ENCODE data around the gene SPEG. TPM values are rescaled to one million over a fixed set of nuclear protein-coding genes. Genes with fewer than 3 reads are reported as not detected.

The SPEG gene
- total RNA-seq, 6 donors from 2014 or later, result 2.3 to 8.9 (median 4.9) TPM

DNA sequence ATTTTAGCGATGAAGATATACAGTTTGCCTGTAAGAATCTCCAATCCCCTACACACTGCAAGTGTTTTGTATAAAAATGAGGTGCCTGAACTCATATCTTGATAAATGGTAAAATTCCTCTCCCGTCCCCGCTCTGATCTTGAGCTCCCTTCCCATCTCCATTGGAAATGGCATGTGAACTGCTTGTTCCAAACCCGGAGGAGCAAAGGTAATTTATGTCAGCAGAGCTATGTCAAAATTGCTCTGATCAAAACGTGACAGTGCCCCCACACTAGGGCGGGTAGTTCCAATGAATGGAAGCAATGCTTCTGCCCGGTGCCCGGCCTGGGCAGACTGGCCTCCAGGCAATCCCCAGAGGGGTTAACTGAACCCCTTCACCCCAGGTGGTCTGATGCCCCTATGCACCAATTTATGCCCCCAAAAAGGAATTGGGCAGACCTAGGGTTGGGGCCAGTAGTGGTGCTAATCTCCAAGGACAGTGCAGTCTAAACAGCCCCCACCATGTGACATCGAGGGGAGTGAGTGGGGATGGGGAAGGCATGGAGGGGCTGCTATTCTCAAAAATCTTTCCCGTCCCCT, 60.4 kb downstream of the SPEG start:
- ATAC-seq (ENCODE audit: low FRiP score in 2 of 2) (no peak), DNase-seq (no peak)
- TF ChIP-seq POLR2A (IDR thresholded peaks at IDR 0.05) (no peak), EP300 (IDR thresholded peaks at IDR 0.05) (no peak)
- TF ChIP-seq, protein P1, sequence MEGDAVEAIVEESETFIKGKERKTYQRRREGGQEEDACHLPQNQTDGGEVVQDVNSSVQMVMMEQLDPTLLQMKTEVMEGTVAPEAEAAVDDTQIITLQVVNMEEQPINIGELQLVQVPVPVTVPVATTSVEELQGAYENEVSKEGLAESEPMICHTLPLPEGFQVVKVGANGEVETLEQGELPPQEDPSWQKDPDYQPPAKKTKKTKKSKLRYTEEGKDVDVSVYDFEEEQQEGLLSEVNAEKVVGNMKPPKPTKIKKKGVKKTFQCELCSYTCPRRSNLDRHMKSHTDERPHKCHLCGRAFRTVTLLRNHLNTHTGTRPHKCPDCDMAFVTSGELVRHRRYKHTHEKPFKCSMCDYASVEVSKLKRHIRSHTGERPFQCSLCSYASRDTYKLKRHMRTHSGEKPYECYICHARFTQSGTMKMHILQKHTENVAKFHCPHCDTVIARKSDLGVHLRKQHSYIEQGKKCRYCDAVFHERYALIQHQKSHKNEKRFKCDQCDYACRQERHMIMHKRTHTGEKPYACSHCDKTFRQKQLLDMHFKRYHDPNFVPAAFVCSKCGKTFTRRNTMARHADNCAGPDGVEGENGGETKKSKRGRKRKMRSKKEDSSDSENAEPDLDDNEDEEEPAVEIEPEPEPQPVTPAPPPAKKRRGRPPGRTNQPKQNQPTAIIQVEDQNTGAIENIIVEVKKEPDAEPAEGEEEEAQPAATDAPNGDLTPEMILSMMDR (IDR thresholded peaks at IDR 0.05), result peak in 1 of 6 experiments; percentile 54
- peaks cover 16 to 29% (median 28%) of the 10 kb centered on the region in 4 donors for H3K4me1 ChIP-seq
- H3K9me3 ChIP-seq, result no peaks in the 10 kb centered on the region
- peaks cover 0 to 27% (median 15%) of the 10 kb centered on the region in 4 donors for H3K27me3 ChIP-seq
- H3K36me3 ChIP-seq, result no peaks in the 10 kb centered on the region
- WGBS, 2 donors, result 15 to 29% methylated on average over 9 to 10 of the region's 10 CpGs
- no peak overlapping the region for H3K27ac ChIP-seq
- H3K4me3 ChIP-seq, result no peak overlapping the region

DNA sequence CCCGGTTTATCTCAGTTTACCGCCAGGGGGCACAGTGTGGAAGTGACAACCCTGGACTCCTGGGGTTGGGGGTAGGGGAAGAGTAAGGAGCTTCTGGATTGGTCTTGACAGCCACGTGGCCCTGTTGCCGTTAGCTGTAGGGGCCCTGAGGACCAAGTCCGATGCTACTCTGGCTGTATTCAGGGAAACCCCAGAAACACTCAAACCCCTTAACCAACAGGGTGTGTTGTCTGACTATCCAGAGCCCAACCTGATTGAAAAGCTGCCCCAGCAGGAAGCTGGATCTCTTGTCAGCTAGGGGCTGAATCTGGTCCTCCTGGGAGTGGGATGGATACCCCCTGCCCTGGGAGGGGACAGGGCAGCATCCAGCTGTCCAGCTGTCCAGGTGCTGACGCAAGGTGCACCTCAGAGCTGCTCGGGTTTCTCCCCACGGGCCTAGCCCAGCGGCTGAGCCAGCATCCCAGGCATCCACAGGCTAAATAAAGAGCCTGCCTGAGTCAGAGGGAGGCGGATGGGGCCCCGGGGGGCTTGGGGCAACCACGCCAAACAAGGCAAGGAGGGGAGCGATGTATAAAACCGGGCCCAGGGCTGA, 61.0 kb downstream of the SPEG start:
- H3K36me3 ChIP-seq, result no peaks in the 10 kb centered on the region
- H3K27ac ChIP-seq, result peak overlapping the region in 1 of 4 donors; percentile 14
- WGBS, 2 donors, result 22 to 28% methylated on average over 7 to 9 of the region's 14 CpGs
- no peak overlapping the region for H3K4me3 ChIP-seq
- peaks cover 19 to 30% (median 30%) of the 10 kb centered on the region in 4 donors for H3K4me1 ChIP-seq
- peak; percentile 46 to 66 for DNase-seq
- no peaks in the 10 kb centered on the region for H3K9me3 ChIP-seq
- H3K27me3 ChIP-seq, result peaks cover 0 to 27% (median 15%) of the 10 kb centered on the region in 4 donors
- no peak for TF ChIP-seq EP300 (IDR thresholded peaks at IDR 0.05)
- TF ChIP-seq POLR2AphosphoS5 (IDR thresholded peaks at IDR 0.05), result no peak
- TF ChIP-seq, protein P1 (IDR thresholded peaks at IDR 0.05), result peak; percentile 4 to 52 (median 42)
- no peak for TF ChIP-seq POLR2A (IDR thresholded peaks at IDR 0.05)
- ATAC-seq (ENCODE audit: low FRiP score in 2 of 2), result no peak

DNA sequence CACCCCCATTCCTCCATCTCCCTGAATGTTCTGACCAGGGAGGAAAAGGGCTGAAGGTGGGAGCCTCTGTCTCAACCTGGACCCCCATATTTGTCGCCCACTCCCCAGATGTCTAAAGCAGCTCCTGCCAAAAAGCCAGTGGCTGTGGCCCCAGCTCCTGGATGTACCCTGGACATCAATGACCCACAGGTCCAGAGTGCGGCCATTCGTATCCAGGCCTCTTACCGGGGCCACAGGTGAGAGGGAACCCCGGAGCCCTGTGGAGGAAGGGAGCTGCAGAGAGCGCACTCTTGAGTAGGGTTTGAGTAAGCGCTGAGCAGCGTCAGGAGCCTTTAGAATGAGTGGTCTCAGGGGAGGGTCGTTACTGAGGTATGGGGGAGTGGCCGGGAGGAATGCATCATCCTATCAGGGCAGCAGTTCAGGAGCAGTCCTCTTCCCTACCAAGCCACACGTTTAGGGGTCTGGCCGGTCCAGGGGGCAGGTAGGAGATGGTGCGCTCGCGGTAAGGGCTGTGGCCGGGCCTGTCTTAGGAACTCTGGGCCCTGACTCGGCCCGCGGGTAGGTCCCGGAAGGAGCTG, 61.7 kb downstream of the SPEG start:
- H3K4me3 ChIP-seq, result peak overlapping the region in 2 of 4 donors; percentile 68 to 75
- 20 to 30% methylated on average over 10 to 19 of the region's 20 CpGs for WGBS, 2 donors
- H3K27ac ChIP-seq, result no peak overlapping the region
- ATAC-seq (ENCODE audit: low FRiP score in 2 of 2) (no peak), DNase-seq (no peak)
- H3K36me3 ChIP-seq, result no peaks in the 10 kb centered on the region
- TF ChIP-seq POLR2A (IDR thresholded peaks at IDR 0.05), result no peak
- no peak for TF ChIP-seq POLR2AphosphoS5 (IDR thresholded peaks at IDR 0.05)
- TF ChIP-seq, protein P1 (IDR thresholded peaks at IDR 0.05), result no peak
- no peak for TF ChIP-seq EP300 (IDR thresholded peaks at IDR 0.05)
- no peaks in the 10 kb centered on the region for H3K9me3 ChIP-seq
- peaks cover 19 to 30% (median 30%) of the 10 kb centered on the region in 4 donors for H3K4me1 ChIP-seq
- H3K27me3 ChIP-seq, result peaks cover 0 to 27% (median 15%) of the 10 kb centered on the region in 4 donors

DNA sequence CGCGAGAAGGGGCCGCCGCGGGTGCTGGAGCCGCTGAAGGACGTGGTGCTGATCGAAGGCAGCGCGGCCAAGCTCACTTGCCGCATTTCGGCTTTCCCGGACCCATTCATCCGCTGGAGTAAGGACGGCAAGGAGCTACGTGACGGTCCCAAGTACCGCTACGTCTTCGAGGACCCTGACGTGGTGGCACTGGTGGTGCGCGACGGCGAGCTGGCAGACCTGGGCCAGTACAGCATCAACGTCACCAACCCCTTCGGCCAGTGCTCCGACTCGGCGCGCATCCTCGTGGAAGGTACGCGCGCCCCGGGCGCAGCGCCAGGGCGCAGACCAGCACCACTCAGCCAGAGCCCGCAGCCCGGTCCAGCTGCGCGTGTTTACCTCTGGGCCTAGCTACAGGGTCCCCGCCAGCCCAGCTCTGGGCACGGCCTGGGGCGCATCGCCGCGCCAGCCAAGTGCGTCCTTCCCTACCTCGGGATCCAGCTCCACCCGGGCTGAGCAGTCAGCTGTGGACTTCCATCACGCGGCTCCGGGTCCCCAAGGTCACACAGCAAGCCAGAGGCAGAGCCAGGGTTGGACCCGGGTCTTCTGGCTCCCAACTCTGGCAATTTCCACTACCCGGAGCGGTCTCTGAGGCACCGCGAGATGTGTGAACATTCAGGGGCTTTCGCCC, 62.3 kb downstream of the SPEG start:
- Histone ChIP-seq H3K4me3 (peak overlapping the region in 3 of 4 donors; percentile 68 to 75 (median 74)), H3K4me1 (peaks cover 19 to 30% (median 30%) of the 10 kb centered on the region in 4 donors), H3K27me3 (peaks cover 0 to 27% (median 15%) of the 10 kb centered on the region in 4 donors), H3K9me3 (no peaks in the 10 kb centered on the region), H3K36me3 (peaks cover 0 to 4% (median 2%) of the 10 kb centered on the region in 4 donors), H3K27ac (peak overlapping the region in 1 of 4 donors; percentile 94)
- 3 to 9% methylated on average over 36 to 51 of the region's 61 CpGs for WGBS, 2 donors
- TF ChIP-seq POLR2A (IDR thresholded peaks at IDR 0.05), result no peak
- no peak for TF ChIP-seq POLR2AphosphoS5 (IDR thresholded peaks at IDR 0.05)
- TF ChIP-seq, protein P1 (IDR thresholded peaks at IDR 0.05), result no peak
- TF ChIP-seq EP300 (IDR thresholded peaks at IDR 0.05), result no peak
- DNase-seq (peak in 1 of 2 donors; percentile 87), ATAC-seq (ENCODE audit: low FRiP score in 2 of 2) (no peak)

Data from upper lobe of left lung (tissue), 6 donors.